GM12891 (cell line): ENCODE data around the gene ATP8A2.

Experiments
- PAX5 ChIP-seq: IDR thresholded peaks from 2 replicates; pipeline ENCODE4 v1.6.1; 2011; ENCODE audit warnings: low read length, moderate library complexity, mild to moderate bottlenecking; ENCODE audit not compliant: insufficient read depth, severe bottlenecking
- POLR2A ChIP-seq: IDR thresholded peaks from 2 replicates; pipeline ENCODE4 v1.6.1; 2011; ENCODE audit warnings: low read depth, low read length, control low read depth
- POLR2AphosphoS5 ChIP-seq: IDR thresholded peaks from 2 replicates; pipeline ENCODE4 v1.6.1; 2011; ENCODE audit warnings: low read depth, low read length, control low read depth
- POU2F2 ChIP-seq: IDR thresholded peaks from 2 replicates; pipeline ENCODE4 v1.6.1; 2011; ENCODE audit warnings: low read depth, mild to moderate bottlenecking, control low read depth, low read length, moderate library complexity
- SPI1 ChIP-seq: IDR thresholded peaks from 2 replicates; pipeline ENCODE4 v1.6.1; 2011; ENCODE audit warnings: low read depth, low read length, control low read depth
- TAF1 ChIP-seq: IDR thresholded peaks from 2 replicates; pipeline ENCODE4 v1.6.1; 2011; ENCODE audit warnings: low read depth, low read length, control low read depth

- TF ChIP-seq POLR2AphosphoS5 (no peak), POLR2A (no peak), TAF1 (no peak), SPI1 (no peak), PAX5 (no peak), POU2F2 (no peak)
These were observed 444.5 kb downstream of the ATP8A2 start for GRCh38 chr13:25816239-25816638.
